OCI-LY7 (cell line): Measurements from ENCODE around the gene MCCC1.

Source experiments
- EZH2phosphoT487 ChIP-seq: fragments of 200-600 bp; sonication (generic); IDR thresholded peaks from 2 replicates; pipeline ENCODE4 v1.6.1; 2018; ENCODE audit warnings: low read depth, borderline replicate concordance, mild to moderate bottlenecking, mixed run types, antibody characterized with exemption, low read length, moderate library complexity, mixed read lengths
- TF ChIP-seq, protein P1 (sequence below): fragments of 200-600 bp; sonication (generic); conservative IDR thresholded peaks from 2 replicates; pipeline ENCODE4 v1.5.1; 2014; ENCODE audit warnings: mild to moderate bottlenecking, antibody characterized with exemption, low read length, moderate library complexity, mixed read lengths

DNA sequence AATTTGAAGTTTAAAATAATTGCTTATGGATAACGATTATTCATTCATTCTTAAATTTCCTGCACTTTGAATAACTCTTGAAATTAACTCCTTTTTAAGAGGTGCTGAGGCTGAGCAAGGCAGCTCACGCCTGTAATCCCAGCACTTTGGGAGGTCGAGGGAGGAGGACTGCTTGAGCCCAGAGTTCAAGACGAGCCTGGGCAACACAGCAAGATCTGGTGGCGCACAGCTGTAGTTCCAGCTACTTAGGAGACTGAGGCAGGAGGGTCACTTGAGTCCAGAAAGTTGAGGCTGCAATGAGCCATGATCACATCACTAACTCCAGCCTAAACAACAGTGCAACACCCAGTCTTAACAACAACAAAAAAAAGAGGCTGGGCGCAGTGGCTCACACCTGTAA lies 126.9 kb downstream of the MCCC1 start:
- TF ChIP-seq, protein P1, sequence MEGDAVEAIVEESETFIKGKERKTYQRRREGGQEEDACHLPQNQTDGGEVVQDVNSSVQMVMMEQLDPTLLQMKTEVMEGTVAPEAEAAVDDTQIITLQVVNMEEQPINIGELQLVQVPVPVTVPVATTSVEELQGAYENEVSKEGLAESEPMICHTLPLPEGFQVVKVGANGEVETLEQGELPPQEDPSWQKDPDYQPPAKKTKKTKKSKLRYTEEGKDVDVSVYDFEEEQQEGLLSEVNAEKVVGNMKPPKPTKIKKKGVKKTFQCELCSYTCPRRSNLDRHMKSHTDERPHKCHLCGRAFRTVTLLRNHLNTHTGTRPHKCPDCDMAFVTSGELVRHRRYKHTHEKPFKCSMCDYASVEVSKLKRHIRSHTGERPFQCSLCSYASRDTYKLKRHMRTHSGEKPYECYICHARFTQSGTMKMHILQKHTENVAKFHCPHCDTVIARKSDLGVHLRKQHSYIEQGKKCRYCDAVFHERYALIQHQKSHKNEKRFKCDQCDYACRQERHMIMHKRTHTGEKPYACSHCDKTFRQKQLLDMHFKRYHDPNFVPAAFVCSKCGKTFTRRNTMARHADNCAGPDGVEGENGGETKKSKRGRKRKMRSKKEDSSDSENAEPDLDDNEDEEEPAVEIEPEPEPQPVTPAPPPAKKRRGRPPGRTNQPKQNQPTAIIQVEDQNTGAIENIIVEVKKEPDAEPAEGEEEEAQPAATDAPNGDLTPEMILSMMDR: no peak
- TF ChIP-seq EZH2phosphoT487: no peak
